Measurements from ENCODE around the gene NEDD9.

The NEDD9 gene

DNA sequence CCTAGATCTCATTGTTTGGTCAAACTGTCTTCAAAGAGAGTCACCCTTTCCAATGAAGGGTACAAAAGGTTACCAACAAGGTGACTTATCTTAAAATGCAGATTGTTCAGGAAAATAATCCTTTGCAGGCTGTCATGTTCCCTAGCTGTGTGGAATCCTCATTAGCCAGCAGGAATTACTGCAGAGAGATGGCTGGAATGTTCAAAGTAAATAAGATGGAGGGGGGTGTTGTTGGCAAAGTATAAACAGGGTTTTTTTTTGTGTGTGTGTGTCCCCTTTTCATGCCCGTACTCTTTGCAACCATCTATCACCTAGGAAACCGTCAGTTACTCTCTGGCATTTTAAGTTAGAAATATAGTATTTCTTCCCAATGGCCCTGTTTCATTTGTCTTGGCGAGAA is 6.5 kb downstream of the NEDD9 start:
- H2AFZ ChIP-seq (ENCODE audit: low read depth, low read length) = no peak overlapping the region
- H3K27me3 ChIP-seq (ENCODE audit: insufficient read depth, low read length) = no peaks in the 10 kb centered on the region
- no peak overlapping the region for H3K4me3 ChIP-seq (ENCODE audit: low read length)
- H3K9me3 ChIP-seq (ENCODE audit: low read length) = no peaks in the 10 kb centered on the region
- no peaks in the 10 kb centered on the region for H3K36me3 ChIP-seq (ENCODE audit: insufficient read depth, low read length)
- H3K4me1 ChIP-seq (ENCODE audit: insufficient read depth, low read length) = peaks cover 37% of the 10 kb centered on the region

DNA sequence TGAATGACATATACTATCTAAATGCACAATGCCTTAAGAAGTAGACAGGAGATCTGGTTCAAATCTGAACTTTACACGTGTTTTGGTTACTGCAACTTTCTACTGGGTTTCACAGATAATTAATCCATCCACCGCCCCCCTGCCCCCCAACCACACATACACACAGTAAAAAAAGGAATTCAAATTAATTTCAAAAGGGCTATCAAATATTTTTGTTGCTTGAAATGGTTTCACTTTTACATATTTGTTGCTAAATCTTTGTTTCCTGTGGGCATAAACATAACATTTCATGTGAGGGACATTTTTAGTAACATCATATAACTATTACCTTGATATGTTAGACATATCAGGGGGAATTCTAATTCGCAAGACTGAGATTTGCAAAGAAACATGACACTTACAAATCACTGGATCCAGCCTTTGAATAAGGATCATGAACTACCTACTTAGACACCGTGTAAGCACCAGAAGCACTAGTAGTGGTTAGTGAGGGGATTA is 7.5 kb downstream of the NEDD9 start:
- Histone ChIP-seq H3K4me3 (ENCODE audit: low read length) (no peak overlapping the region), H3K36me3 (ENCODE audit: insufficient read depth, low read length) (no peaks in the 10 kb centered on the region), H2AFZ (ENCODE audit: low read depth, low read length) (no peak overlapping the region), H3K27me3 (ENCODE audit: insufficient read depth, low read length) (no peaks in the 10 kb centered on the region), H3K9me3 (ENCODE audit: low read length) (no peaks in the 10 kb centered on the region), H3K4me1 (ENCODE audit: insufficient read depth, low read length) (peaks cover 28% of the 10 kb centered on the region)

- peaks cover 22% of the 10 kb centered on the region for H3K4me1 ChIP-seq (ENCODE audit: insufficient read depth, low read length)
- H3K27me3 ChIP-seq (ENCODE audit: insufficient read depth, low read length) = no peaks in the 10 kb centered on the region
- H3K4me3 ChIP-seq (ENCODE audit: low read length) = no peak overlapping the region
- no peaks in the 10 kb centered on the region for H3K36me3 ChIP-seq (ENCODE audit: insufficient read depth, low read length)
- H2AFZ ChIP-seq (ENCODE audit: low read depth, low read length) = no peak overlapping the region
- H3K9me3 ChIP-seq (ENCODE audit: low read length) = no peaks in the 10 kb centered on the region
Observed at GRCh38 chr6:11224252-11224965, 8.1 kb downstream of the NEDD9 start.

GRCh38 chr6:11223286-11223864 is 9.1 kb downstream of the NEDD9 start:
- H3K36me3 ChIP-seq (ENCODE audit: insufficient read depth, low read length) = no peaks in the 10 kb centered on the region

DNA sequence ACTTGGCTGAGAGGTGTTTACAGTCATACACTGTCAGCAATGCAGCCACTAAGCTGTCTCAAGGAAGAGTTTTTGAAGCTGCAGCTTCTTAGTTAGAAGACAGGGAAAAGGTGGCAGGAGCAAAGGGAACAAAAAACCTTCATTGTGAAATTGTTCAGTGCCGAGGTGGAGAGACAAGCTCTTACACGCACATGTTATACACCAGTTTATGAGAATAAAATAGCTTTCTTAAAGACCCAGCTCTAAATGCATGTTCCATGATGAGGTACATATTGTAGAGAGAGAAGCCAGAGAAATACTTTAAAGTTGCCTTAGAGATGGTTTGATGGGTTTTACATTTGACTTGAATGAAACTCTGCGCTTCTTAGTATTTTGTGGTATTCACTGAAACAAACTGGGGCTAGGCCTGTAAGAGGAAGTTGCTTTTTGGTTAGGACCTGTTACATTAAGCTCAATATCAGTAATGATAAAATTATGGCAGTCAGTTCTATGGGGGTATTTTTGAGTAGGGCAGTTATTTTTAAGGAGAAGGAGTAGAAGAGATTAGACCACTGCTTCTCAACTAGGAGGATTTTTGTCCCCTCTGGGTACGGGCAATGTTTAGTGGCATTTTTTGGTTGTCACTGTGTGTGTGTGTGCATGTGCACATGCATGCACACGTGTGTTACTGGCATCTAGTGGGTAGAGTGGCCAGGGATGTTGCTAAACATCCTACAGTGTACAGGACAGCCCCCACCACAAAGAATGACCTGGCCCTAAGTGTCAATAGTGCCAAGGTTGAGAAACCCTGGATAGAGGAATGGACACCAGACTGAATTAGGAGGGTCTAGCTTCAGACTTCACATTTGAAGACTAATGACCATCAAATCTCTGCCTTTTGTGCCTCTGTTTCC is 9.8 kb downstream of the NEDD9 start:
- Histone ChIP-seq H2AFZ (ENCODE audit: low read depth, low read length) (no peak overlapping the region), H3K4me1 (ENCODE audit: insufficient read depth, low read length) (peaks cover 14% of the 10 kb centered on the region), H3K36me3 (ENCODE audit: insufficient read depth, low read length) (no peaks in the 10 kb centered on the region)

More at GRCh38 chr6:11223286-11223864, 9.1 kb downstream of the NEDD9 start:
- Histone ChIP-seq H3K4me1 (ENCODE audit: insufficient read depth, low read length) (peaks cover 14% of the 10 kb centered on the region), H2AFZ (ENCODE audit: low read depth, low read length) (no peak overlapping the region), H3K27me3 (ENCODE audit: insufficient read depth, low read length) (no peaks in the 10 kb centered on the region), H3K9me3 (ENCODE audit: low read length) (no peaks in the 10 kb centered on the region), H3K4me3 (ENCODE audit: low read length) (no peak overlapping the region)

DNA sequence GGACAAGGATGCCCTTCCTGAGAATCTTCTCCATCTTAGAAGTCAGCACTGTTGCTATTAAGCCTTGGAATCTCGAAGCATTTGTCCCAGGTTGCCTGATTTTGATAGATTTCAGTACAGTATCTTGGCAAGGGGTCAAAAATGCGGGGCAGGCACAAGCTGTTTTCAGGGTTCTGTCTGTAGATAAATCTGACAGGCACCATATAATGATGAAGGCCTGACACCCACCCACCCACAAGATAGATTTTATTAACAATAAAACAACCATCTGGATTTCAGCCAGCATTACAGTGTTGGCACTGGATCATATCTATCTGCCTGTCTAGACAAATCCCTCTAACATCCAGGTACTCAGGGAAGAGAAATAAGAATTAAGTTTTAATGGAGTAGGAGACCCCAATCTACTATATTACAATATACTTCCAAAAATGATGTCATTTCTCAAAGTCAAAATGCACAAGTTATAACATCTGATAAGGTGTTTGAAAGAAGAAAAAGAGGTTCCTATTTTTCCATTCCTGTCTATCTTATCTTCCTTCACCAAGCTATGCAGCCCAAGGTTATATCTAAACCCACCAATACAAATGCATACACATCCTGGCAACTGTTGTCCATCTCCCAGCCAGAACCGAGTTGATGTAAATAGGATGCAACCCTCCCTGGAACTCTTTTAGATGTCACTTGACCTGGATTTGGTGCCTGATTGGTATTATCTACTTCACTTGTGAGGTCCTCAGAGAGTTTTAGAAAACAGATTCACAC is 10.7 kb downstream of the NEDD9 start:
- no peak overlapping the region for H2AFZ ChIP-seq (ENCODE audit: low read depth, low read length)
- no peaks in the 10 kb centered on the region for H3K27me3 ChIP-seq (ENCODE audit: insufficient read depth, low read length)
- no peaks in the 10 kb centered on the region for H3K36me3 ChIP-seq (ENCODE audit: insufficient read depth, low read length)
- no peak overlapping the region for H3K4me3 ChIP-seq (ENCODE audit: low read length)
- H3K4me1 ChIP-seq (ENCODE audit: insufficient read depth, low read length) = peaks cover 14% of the 10 kb centered on the region
- H3K9me3 ChIP-seq (ENCODE audit: low read length) = no peaks in the 10 kb centered on the region

More for the DNA sequence above, 9.8 kb downstream of the NEDD9 start:
- Histone ChIP-seq H3K4me3 (ENCODE audit: low read length) (no peak overlapping the region), H3K27me3 (ENCODE audit: insufficient read depth, low read length) (no peaks in the 10 kb centered on the region), H3K9me3 (ENCODE audit: low read length) (no peaks in the 10 kb centered on the region)

GRCh38 chr6:11219400-11219834 is 13.1 kb downstream of the NEDD9 start:
- no peak overlapping the region for H3K4me3 ChIP-seq (ENCODE audit: low read length)
- H2AFZ ChIP-seq (ENCODE audit: low read depth, low read length) = no peak overlapping the region
- H3K9me3 ChIP-seq (ENCODE audit: low read length) = no peaks in the 10 kb centered on the region
- peaks cover 3% of the 10 kb centered on the region for H3K4me1 ChIP-seq (ENCODE audit: insufficient read depth, low read length)
- H3K27me3 ChIP-seq (ENCODE audit: insufficient read depth, low read length) = no peaks in the 10 kb centered on the region
- H3K36me3 ChIP-seq (ENCODE audit: insufficient read depth, low read length) = no peaks in the 10 kb centered on the region

DNA sequence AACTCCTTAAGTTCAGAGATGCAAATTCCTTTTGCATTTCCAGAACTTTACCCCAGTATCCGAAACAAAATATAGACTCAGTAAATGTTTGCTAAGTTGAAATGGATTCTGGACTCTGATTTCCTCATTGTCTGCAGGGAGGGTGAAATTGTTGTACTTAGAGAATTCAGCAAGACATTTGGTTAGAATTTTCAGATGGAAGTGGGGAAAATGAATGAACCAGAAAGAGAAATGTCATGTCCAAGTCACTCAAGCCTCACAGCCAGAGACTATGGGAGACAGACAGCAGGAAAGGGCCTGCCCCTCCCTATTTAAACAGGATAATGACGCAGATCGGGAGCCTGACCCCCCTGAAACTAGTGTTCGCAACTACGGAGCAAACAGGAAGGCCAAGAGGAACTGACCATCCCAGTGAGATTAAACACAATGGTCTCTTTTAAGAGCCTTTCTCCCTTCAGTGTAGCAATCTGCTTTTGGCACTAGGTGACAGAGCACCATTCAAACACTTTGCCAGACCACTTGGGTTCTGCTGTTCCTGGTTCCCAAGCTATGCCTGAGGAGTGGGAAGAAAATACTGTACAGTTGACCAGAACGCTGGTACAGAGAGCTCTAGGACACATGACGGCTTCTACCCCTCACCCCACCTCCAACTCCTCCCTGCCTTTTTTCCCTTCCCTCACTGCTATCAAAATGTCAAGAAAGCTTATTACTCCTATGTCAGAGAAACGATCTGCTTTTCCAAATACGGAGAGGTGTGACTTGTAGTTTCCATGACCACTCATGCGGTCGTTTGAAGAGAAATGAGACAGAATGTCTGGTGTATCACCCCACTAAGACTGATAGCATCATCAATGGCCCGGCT is 13.7 kb downstream of the NEDD9 start:
- H3K36me3 ChIP-seq (ENCODE audit: insufficient read depth, low read length) = no peaks in the 10 kb centered on the region
- no peaks in the 10 kb centered on the region for H3K27me3 ChIP-seq (ENCODE audit: insufficient read depth, low read length)
- H3K9me3 ChIP-seq (ENCODE audit: low read length) = no peaks in the 10 kb centered on the region
- H2AFZ ChIP-seq (ENCODE audit: low read depth, low read length) = no peak overlapping the region
- H3K4me3 ChIP-seq (ENCODE audit: low read length) = no peak overlapping the region
- H3K4me1 ChIP-seq (ENCODE audit: insufficient read depth, low read length) = peaks cover 3% of the 10 kb centered on the region

DNA sequence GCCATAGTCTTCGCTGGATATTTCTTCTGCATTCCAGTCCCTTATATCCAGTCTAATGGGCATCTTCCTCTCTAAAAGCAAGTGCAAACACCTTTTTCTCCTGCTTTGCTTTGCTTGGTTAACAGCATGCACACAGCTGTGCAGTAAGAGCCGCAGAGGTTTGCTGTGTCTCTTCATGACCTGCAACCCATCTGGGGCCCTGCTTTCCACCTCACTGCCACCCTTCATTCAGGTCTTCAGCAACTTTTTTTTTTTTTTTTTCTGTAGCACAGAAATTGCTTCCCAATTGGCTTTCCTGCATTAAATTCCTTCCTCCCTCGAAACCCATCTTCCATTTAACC is 14.4 kb downstream of the NEDD9 start:
- Histone ChIP-seq H3K36me3 (ENCODE audit: insufficient read depth, low read length) (peaks cover 6% of the 10 kb centered on the region), H2AFZ (ENCODE audit: low read depth, low read length) (no peak overlapping the region), H3K4me3 (ENCODE audit: low read length) (no peak overlapping the region), H3K27me3 (ENCODE audit: insufficient read depth, low read length) (no peaks in the 10 kb centered on the region), H3K4me1 (ENCODE audit: insufficient read depth, low read length) (peaks cover 3% of the 10 kb centered on the region), H3K9me3 (ENCODE audit: low read length) (no peaks in the 10 kb centered on the region)

- Histone ChIP-seq H3K4me3 (ENCODE audit: low read length) (no peak overlapping the region), H3K27me3 (ENCODE audit: insufficient read depth, low read length) (no peaks in the 10 kb centered on the region), H3K36me3 (ENCODE audit: insufficient read depth, low read length) (peaks cover 11% of the 10 kb centered on the region), H3K9me3 (ENCODE audit: low read length) (no peaks in the 10 kb centered on the region), H2AFZ (ENCODE audit: low read depth, low read length) (no peak overlapping the region), H3K4me1 (ENCODE audit: insufficient read depth, low read length) (no peaks in the 10 kb centered on the region)
Observed at GRCh38 chr6:11217360-11218101, 14.9 kb downstream of the NEDD9 start.

DNA sequence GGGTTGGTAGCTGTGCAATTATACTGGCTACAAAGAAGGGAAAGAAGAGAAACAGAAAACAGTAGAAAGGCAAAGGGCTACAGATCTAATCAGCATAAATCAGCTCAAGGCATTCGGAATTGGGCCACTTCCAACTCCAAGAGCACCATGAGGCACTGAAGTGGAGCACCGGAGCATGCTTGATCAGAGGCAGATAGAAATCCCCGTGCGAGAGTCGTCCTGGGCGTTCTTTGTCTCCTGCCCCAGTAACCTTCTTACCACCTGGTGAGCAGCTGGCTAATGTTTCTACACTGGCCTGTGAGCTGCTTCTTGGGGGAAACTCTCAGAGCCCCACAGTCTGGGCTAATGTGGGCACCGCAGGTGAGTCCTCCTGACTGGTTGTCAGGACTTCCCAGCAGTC is 16.7 kb downstream of the NEDD9 start:
- no peaks in the 10 kb centered on the region for H3K9me3 ChIP-seq (ENCODE audit: low read length)
- peaks cover 22% of the 10 kb centered on the region for H3K36me3 ChIP-seq (ENCODE audit: insufficient read depth, low read length)
- H2AFZ ChIP-seq (ENCODE audit: low read depth, low read length) = no peak overlapping the region
- no peaks in the 10 kb centered on the region for H3K4me1 ChIP-seq (ENCODE audit: insufficient read depth, low read length)
- H3K27me3 ChIP-seq (ENCODE audit: insufficient read depth, low read length) = no peaks in the 10 kb centered on the region
- no peak overlapping the region for H3K4me3 ChIP-seq (ENCODE audit: low read length)
